B cell (primary cell): ENCODE data around the gene EPHA10. TPM values are rescaled to one million over a fixed set of nuclear protein-coding genes. Genes with fewer than 3 reads are reported as not detected.
A peak's percentile ranks its signal among the peaks of the same experiment; 100 is the strongest.

Experiments
- ATAC-seq: fragments of 200-7000 bp; cut with Tn5 transposase; one replicate; pipeline ENCODE4 v1.10.0; 2021; ENCODE audit warnings: low read depth, mild to moderate bottlenecking, moderate number of reproducible peaks, moderate library complexity
- CTCF ChIA-PET: fragments of 350-600 bp; sonication (Branson Sonifier 250); formaldehyde crosslinking; loops from one replicate; lab custom pipeline; 2021; ENCODE audit warnings: antibody characterized with exemption, inconsistent platforms; lab: Charles Lee
- POLR2A ChIA-PET: fragments of 350-600 bp; sonication (Branson Sonifier 250); formaldehyde crosslinking; loops from one replicate; lab custom pipeline; 2021; ENCODE audit warnings: antibody characterized with exemption; lab: Charles Lee
- DNase-seq: peaks from one replicate; pipeline ENCODE4 v3.0.0; 2013
- H2AFZ ChIP-seq: 2 replicates; pipeline ENCODE4 v1.6.1; 2012; ENCODE audit warnings: mild to moderate bottlenecking, low read depth, low read length; ENCODE audit not compliant: insufficient read depth, poor library complexity, severe bottlenecking
- H3K27ac ChIP-seq, 2 donors: 1 replicate in 1 of 2; 2 replicates in 1 of 2; pipeline ENCODE4 v1.5.1; 2012 to 2013; ENCODE audit warnings: low read length in 2 of 2, mild to moderate bottlenecking in 2 of 2, moderate library complexity in 1 of 2
- H3K27me3 ChIP-seq, 4 experiments: fragments of 200-600 bp in 1 of 4; sonication (generic) in 1 of 4; replicated peaks in 1 of 4; 1 replicate in 2 of 4; 2 replicates in 2 of 4; pipeline versions ENCODE4 v1.6.1 to v1.7.0; 2013 to 2016; ENCODE audit warnings: low read length in 3 of 4, mild to moderate bottlenecking in 2 of 4, mixed read lengths in 1 of 4, moderate library complexity in 1 of 4; ENCODE audit not compliant: insufficient read depth in 4 of 4, control insufficient read depth in 3 of 4; ENCODE audit errors: control extremely low read depth in 1 of 4
- H3K36me3 ChIP-seq, 2 experiments: replicated peaks in 1 of 2; 1 replicate in 1 of 2; 2 replicates in 1 of 2; pipeline versions ENCODE4 v1.6.1 to v1.7.1; 2013; ENCODE audit warnings: low read length in 1 of 2; ENCODE audit not compliant: insufficient read depth in 2 of 2, control insufficient read depth in 1 of 2; ENCODE audit errors: control extremely low read depth in 1 of 2, extremely low read depth in 1 of 2
- H3K4me1 ChIP-seq, 2 donors: fragments of 200-600 bp in 1 of 2; sonication (generic) in 1 of 2; 1 replicate in 1 of 2; 2 replicates in 1 of 2; pipeline versions ENCODE4 v1.5.1 to v1.6.1; 2013 to 2017; ENCODE audit warnings: low read length in 2 of 2; ENCODE audit not compliant: control insufficient read depth in 2 of 2, insufficient read depth in 2 of 2
- H3K4me2 ChIP-seq: replicated peaks from 2 replicates; pipeline ENCODE3; 2012; ENCODE audit warnings: mild to moderate bottlenecking, low read depth, low read length; ENCODE audit not compliant: poor library complexity, severe bottlenecking
- H3K4me3 ChIP-seq, 5 experiments: fragments of 200-600 bp in 1 of 5; sonication (generic) in 1 of 5; 1 replicate in 3 of 5; 2 replicates in 2 of 5; pipeline versions ENCODE4 v1.5.1 to v1.7.0; 2011 to 2016; ENCODE audit warnings: low read length in 4 of 5, mild to moderate bottlenecking in 4 of 5, low read depth in 2 of 5, control low read depth in 1 of 5, moderate library complexity in 1 of 5; ENCODE audit not compliant: insufficient read depth in 1 of 5; ENCODE audit errors: control extremely low read depth in 1 of 5, extremely low read depth in 1 of 5
- H3K79me2 ChIP-seq: fragments of 200-600 bp; sonication (generic); one replicate; pipeline ENCODE4 v1.6.0; 2016; ENCODE audit warnings: low read length; ENCODE audit not compliant: control insufficient read depth, insufficient read depth
- H3K9ac ChIP-seq: fragments of 200-600 bp; sonication (generic); 2 replicates; pipeline ENCODE4 v1.6.1; 2017; ENCODE audit warnings: mild to moderate bottlenecking, low read length, moderate library complexity
- H3K9me3 ChIP-seq, 3 donors: one replicate each; pipeline versions ENCODE4 v1.6.1 to v1.7.1; 2013; ENCODE audit warnings: low read length in 2 of 3; ENCODE audit not compliant: control insufficient read depth in 2 of 3, insufficient read depth in 1 of 3; ENCODE audit errors: control extremely low read depth in 1 of 3
- H4K20me1 ChIP-seq: 2 replicates; pipeline ENCODE4 v1.6.0; 2012; ENCODE audit warnings: mild to moderate bottlenecking, low read length; ENCODE audit not compliant: insufficient read depth, control insufficient read depth, poor library complexity, severe bottlenecking
- H3K27ac Mint-ChIP-seq: one replicate; pipeline ENCODE4 v1.8.0; 2021; ENCODE audit warnings: mixed read lengths
- H3K27me3 Mint-ChIP-seq: one replicate; pipeline ENCODE4 v1.8.0; 2021; ENCODE audit warnings: mixed read lengths
- H3K4me1 Mint-ChIP-seq: one replicate; pipeline ENCODE4 v1.8.0; 2021; ENCODE audit warnings: mixed read lengths
- H3K4me3 Mint-ChIP-seq: one replicate; pipeline ENCODE4 v1.8.0; 2021; ENCODE audit warnings: mixed read lengths
- H3K9me3 Mint-ChIP-seq: one replicate; pipeline ENCODE4 v1.8.0; 2022; ENCODE audit warnings: mixed read lengths; ENCODE audit not compliant: insufficient read depth
- EZH2 ChIP-seq: IDR thresholded peaks from 2 replicates; pipeline ENCODE4 v1.6.1; 2012; ENCODE audit warnings: borderline replicate concordance, low read depth, mild to moderate bottlenecking, moderate library complexity, low read length; ENCODE audit not compliant: insufficient read depth, poor library complexity, severe bottlenecking
- WGBS: methylation state at CpG from one replicate; pipeline ENCODE4 v1.1.5; 2013; ENCODE audit warnings: missing lambda C conversion rate; ENCODE audit not compliant: insufficient coverage; 5-methylcytosine and 5-hydroxymethylcytosine counted together
- intact Hi-C: fragments of 100-400 bp; cut with micrococcal nuclease; formaldehyde crosslinking; loops from one replicate; pipeline ENCODE4 v1.10.0; 2022
- polyA plus RNA-seq: library from polyadenylated mRNA; depleted of rRNA; stranded (reverse); fragments of >200 nt; gene quantifications from 2 replicates; pipeline ENCODE4 v1.2.3, GENCODE V29; 2012
- total RNA-seq, 2 donors: library from RNA; stranded (reverse); fragments of 120-200 nt in 1 of 2; gene quantifications; 1 replicate in 1 of 2; 2 replicates in 1 of 2; pipeline versions ENCODE4 v1.2.3 to v1.2.4, GENCODE V29; 2013 to 2022
- TF ChIP-seq, protein P1 (sequence below): fragments of 200-600 bp; IDR thresholded peaks from one replicate; pipeline ENCODE4 v1.8.0; 2022; ENCODE audit warnings: antibody characterized with exemption, mild to moderate bottlenecking

Gene EPHA10
- total and polyA plus RNA-seq, 2 donors (not counting 1 experiment from before 2014, with no cell fraction given): 0.39 to 0.94 TPM

DNA sequence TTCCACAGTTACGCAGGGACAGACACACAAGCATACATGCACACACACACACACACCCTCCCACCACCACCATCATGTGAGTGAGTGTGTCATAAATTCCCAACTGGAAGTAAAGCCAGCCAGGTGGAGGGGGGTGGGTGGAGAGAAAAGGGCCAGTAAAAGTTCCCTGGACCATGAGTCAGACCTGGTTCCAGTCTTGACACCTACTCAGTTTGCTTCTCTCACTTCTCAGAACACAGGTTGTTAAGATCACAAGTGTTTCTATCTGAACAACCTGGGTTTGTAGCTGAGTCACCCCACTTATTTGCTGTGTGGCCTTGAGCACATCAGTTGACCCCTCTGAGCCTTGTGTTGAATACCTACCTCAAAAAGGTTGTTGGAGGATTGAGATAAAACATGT is 9.6 kb downstream of the EPHA10 start:
- Histone ChIP-seq H3K27me3 (peaks cover 0 to 58% (median 21%) of the 10 kb centered on the region in 4 experiments), H4K20me1 (no peaks in the 10 kb centered on the region), H3K9ac (no peak overlapping the region), H3K4me3 (no peak overlapping the region), H3K79me2 (no peaks in the 10 kb centered on the region), H2AFZ (no peak overlapping the region), H3K4me2 (no peak overlapping the region), H3K27ac (no peak overlapping the region), H3K36me3 (no peaks in the 10 kb centered on the region), H3K9me3 (no peaks in the 10 kb centered on the region), H3K4me1 (peaks cover 6 to 18% of the 10 kb centered on the region in 2 donors)
- Mint-ChIP-seq H3K27me3 (peaks cover 15% of the 10 kb centered on the region), H3K27ac (no peak overlapping the region), H3K4me3 (no peak overlapping the region), H3K4me1 (peaks cover 12% of the 10 kb centered on the region), H3K9me3 (no peaks in the 10 kb centered on the region)
- ChIA-PET CTCF (no interaction called here), POLR2A (no interaction called here)
- intact Hi-C loops: no loop called here
- WGBS: no CpG with 5 or more reads among the region's 1 CpG
- no peak for TF ChIP-seq EZH2
- TF ChIP-seq, protein P1, sequence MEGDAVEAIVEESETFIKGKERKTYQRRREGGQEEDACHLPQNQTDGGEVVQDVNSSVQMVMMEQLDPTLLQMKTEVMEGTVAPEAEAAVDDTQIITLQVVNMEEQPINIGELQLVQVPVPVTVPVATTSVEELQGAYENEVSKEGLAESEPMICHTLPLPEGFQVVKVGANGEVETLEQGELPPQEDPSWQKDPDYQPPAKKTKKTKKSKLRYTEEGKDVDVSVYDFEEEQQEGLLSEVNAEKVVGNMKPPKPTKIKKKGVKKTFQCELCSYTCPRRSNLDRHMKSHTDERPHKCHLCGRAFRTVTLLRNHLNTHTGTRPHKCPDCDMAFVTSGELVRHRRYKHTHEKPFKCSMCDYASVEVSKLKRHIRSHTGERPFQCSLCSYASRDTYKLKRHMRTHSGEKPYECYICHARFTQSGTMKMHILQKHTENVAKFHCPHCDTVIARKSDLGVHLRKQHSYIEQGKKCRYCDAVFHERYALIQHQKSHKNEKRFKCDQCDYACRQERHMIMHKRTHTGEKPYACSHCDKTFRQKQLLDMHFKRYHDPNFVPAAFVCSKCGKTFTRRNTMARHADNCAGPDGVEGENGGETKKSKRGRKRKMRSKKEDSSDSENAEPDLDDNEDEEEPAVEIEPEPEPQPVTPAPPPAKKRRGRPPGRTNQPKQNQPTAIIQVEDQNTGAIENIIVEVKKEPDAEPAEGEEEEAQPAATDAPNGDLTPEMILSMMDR: no peak
- ATAC-seq (no peak), DNase-seq (no peak)

DNA sequence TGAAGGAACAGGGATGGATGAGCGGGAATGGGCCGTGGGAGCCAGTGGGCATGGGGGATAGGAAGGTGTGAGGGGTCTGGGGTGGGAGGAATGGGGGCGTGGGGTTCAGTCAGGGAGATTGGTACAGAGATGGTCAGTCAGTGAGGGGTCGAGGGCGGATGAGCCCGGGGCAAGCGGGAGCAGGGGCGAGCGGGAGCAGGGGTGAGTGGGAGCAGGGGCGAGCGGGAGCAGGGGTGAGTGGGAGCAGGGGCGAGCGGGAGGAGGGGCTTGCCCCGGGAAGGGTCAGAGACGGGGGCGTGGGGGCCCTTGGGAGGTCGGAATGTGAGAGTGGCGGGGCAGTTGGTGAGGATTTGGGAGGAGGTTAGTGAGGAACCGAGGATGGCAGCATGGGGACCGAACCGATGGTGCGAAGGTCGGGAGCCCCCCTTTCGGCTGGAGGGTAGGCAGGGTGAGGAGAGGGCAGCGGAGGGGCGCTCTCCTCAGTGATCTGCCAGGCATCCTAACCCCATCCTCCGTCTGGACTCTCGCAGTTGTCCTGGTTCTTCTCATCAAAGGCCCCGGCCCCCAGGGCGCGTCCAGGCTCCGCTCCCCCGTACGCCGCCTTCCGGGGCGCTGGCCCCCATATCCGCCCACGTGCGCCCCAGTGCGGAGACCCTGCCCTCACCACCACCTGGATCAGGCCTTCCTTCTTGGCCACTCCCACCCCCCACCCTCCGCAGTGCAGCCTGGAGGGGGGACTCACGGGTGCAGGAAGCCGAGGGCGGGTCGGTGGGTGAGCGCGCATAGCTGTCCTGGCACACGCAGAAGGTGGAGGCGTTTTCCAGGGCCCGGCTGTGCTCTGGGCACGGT is 11.2 kb downstream of the EPHA10 start:
- Histone ChIP-seq H3K27ac (no peak overlapping the region), H3K4me2 (peak overlapping the region; percentile 71), H3K9me3 (no peaks in the 10 kb centered on the region), H4K20me1 (no peaks in the 10 kb centered on the region), H3K36me3 (no peaks in the 10 kb centered on the region), H3K4me3 (peak overlapping the region in 1 of 5 experiments; percentile 41), H3K9ac (no peak overlapping the region), H3K4me1 (peaks cover 6 to 18% of the 10 kb centered on the region in 2 donors), H3K79me2 (no peaks in the 10 kb centered on the region), H2AFZ (peak overlapping the region; percentile 16), H3K27me3 (peaks cover 0 to 46% (median 16%) of the 10 kb centered on the region in 4 experiments)
- DNase-seq (peak; percentile 16), ATAC-seq (no peak)
- peaks cover 22% of the 10 kb centered on the region for H3K27me3 Mint-ChIP-seq
- TF ChIP-seq, protein P1: no peak
- peak overlapping the region; percentile 80 for H3K4me3 Mint-ChIP-seq
- peaks cover 12% of the 10 kb centered on the region for H3K4me1 Mint-ChIP-seq
- no peaks in the 10 kb centered on the region for H3K9me3 Mint-ChIP-seq
- WGBS: 11% methylated on average over 51 of the region's 52 CpGs
- intact Hi-C loops: no loop called here
- no peak overlapping the region for H3K27ac Mint-ChIP-seq
- ChIA-PET POLR2A (no interaction called here), CTCF (no interaction called here)
